Stimulated activated CD4-positive, alpha-beta T cell treated with anti-CD3 and anti-CD28 coated beads, TNF-alpha, amount 100 ng/mL, for 1 hour (primary cell): Measurements from ENCODE around the gene MACF1.

ENCODE experiments used
- DNase-seq, 3 donors: peaks; one replicate each; pipeline ENCODE4 v3.0.0-alpha.2; 2020; ENCODE audit warnings: low read depth in 3 of 3, low spot score in 1 of 3

Gene MACF1

DNA sequence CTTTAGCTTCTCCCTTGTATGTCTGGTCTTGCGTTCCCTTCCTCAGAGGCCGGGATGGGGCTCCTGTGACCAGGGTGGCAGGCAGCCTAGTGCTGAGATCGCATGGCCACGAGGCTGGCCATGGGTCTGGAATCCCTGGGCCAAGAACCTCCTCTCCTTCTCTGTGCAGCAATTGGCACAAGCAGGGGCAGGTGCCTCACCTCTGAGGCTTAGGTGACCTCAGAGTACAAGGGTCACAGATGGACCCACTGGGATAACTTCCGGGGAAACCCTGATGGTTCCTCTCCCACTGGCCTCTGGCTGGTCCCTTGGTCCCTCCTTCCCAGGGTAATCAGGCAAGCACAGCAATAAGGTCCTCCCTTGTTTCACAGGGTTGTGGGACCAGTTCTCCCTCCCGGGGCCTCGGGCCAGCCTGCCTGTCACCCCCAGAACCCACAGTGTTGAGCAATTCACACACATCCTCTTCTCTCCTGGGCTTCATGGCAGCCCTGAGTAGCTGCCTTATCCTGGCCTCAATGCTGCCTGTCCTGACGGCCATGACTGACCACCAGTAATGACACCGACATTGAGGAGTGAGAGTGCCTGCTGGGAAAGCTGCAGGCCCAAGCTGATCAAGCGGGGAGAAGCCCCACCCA, 325.5 kb downstream of the MACF1 start:
- no peak for DNase-seq

DNA sequence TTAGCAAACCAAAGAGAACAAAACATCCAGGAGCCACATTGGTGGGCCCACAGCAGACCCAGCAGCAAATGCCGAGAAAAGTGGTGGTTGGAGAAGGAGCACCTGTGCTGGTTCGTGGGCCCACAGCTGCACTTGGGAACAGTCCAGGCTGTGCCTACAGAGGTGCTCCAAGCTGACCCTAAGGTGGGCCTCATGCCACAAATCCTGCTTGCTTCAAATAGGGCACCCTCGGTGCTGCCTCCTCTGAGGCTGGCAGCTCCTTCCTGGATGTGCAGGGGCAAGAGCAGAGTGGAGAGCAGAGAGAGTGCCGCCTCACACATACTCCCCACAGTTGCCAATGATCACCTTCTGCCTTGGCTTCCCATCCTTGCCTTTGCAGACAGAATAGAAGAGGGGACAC, 327.0 kb downstream of the MACF1 start:
- DNase-seq = no peak

DNA sequence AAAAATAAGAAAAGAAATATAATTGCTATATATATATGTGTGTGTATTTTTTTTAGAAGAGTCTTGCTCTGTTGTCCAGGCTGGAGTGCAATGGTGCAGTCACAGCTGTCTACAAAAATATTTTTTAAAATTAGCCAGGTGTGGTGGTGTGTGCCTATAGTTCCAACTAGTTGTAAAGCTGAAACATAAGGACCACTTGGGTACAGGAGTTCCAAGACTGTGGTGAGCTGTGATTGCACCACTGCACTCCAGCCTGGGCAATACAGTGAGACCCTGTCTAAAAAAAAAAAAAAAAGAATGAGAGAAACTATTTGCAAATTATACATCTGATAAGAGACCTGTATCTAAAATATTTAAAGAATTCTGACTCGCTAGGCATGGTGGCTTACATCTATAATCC, 328.9 kb downstream of the MACF1 start:
- no peak for DNase-seq
